Measurements from ENCODE around the gene NFS1.

NFS1 gene

GRCh38 chr20:35731862-35732643 is 32.9 kb upstream of the NFS1 start:
- H3K27ac ChIP-seq: no peak overlapping the region
- TF ChIP-seq CTCF (IDR thresholded peaks at IDR 0.05) (no peak), ZFX (IDR thresholded peaks at IDR 0.05; ENCODE audit: borderline replicate concordance) (no peak)

- TF ChIP-seq CTCF (IDR thresholded peaks at IDR 0.05) (no peak), ZFX (IDR thresholded peaks at IDR 0.05; ENCODE audit: borderline replicate concordance) (no peak)
- no peak overlapping the region for H3K27ac ChIP-seq
These were observed 32.3 kb upstream of the NFS1 start for GRCh38 chr20:35731469-35731788.

DNA sequence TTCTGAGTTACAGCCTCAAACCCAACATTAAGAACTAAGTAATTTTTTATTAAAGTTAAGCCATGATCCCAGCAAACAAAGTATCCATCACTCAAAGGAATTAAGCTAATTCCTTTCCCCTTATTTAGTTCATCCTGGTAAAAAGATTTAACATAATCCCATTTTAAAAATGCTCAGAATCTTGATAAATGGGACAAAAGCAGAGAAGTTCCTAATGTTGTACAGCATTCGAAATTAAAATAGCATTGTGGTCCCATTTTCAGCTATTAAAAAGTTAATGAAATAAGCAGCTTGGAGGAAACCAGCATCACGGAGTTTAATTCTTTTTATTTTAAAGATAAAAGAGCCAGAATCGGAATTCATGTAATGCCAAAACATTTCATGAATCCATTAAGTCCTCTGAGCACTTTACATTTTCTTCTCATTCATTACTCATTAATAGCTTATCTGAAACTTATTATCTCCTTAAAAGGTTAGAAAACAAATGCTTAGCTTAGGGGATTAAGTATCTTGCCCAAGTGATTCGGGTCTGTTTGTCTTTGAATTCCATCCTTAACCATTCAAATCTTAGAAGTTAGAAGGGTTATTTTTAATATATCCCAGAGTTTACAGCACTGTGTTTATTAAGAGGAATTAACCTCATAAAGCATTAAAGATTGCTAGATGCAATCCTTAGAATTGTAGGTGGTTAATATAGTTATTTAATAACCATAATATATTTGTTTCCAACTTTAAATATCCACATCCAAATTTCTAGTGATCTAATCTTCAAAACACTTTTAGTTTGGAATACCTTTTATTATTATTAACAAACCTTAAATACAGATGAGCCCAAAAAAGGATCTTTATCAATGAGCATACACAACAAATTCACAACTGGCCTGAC is 31.7 kb upstream of the NFS1 start:
- H3K27ac ChIP-seq: no peak overlapping the region
- TF ChIP-seq ZFX (IDR thresholded peaks at IDR 0.05; ENCODE audit: borderline replicate concordance): no peak
- no peak for TF ChIP-seq CTCF (IDR thresholded peaks at IDR 0.05)

- TF ChIP-seq CTCF (IDR thresholded peaks at IDR 0.05) (no peak), ZFX (IDR thresholded peaks at IDR 0.05; ENCODE audit: borderline replicate concordance) (no peak)
- H3K27ac ChIP-seq: no peak overlapping the region
These were observed 30.9 kb upstream of the NFS1 start for GRCh38 chr20:35729836-35730582.

DNA sequence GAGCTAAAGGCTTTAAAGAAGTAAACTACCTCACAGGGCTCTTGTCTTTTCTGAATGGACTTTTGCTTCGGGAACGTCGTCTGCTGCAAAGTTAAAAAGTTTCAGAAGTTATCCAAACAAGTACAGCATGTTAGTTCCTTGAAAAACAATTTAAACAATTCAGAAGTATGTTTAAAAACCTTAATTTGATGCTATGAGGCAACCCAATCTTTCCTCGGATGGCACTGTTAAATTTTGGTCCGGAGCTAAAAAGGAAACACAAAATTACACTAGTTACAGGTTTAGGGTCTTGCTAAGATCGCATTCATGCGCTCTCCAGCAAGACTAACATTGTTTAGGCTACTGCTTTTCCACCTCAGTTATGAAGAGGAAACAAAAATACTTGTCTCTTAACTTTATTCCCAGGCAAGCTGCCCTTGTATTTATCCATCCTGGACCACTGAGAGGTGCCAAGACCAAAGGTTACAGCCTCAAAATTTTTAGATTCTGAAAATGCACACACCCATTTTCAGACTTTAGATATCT is 30.2 kb upstream of the NFS1 start:
- TF ChIP-seq ZFX (IDR thresholded peaks at IDR 0.05; ENCODE audit: borderline replicate concordance): no peak
- no peak for TF ChIP-seq CTCF (IDR thresholded peaks at IDR 0.05)
- H3K27ac ChIP-seq: no peak overlapping the region

DNA sequence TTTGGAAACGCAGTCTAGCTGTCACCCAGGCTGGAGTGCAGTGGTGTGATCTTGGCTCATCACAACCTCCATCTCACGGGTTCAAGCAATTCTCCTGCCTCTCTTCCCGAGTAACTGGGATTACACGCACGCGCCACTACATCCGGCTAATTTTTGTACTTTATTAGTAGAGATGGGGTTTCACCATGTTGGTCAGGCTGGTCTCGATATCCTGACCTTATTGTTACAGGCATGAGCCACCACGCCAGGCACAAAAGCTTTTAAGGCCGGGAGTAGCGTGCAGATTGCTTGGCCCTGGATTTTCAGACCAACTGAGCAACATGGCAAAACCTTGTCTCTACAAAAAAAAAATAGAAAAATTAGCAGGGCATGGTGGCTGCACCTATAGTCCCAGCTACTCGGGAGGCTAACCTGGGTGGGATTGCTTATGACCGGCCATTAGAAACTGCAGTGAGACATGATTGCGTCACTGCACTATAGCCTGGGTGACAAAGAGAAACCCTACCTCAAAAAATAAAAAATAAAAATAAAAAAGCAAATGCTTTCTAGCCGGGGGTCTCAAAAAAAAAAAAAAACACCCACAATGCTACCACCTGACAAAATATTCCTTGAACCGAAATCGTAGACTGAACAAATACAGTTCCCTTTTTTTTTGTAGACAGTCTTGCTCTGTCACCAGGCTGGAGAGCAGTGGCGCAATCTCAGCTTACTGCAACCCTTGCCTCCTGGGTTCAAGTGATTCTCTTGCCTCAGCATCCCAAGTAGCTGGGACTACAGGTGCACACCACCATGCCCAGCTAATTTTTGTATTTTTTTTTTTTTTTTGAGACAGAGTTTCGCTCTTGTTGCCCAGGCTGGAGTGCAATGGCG is 27.9 kb upstream of the NFS1 start:
- no peak overlapping the region for H3K27ac ChIP-seq
- no peak for TF ChIP-seq CTCF (IDR thresholded peaks at IDR 0.05)
- no peak for TF ChIP-seq ZFX (IDR thresholded peaks at IDR 0.05; ENCODE audit: borderline replicate concordance)

Measured in 22Rv1 (cell line).